Measurements from ENCODE around the gene UACA. TPM values are rescaled to one million over a fixed set of nuclear protein-coding genes. Genes with fewer than 3 reads are reported as not detected.
A peak's percentile ranks its signal among the peaks of the same experiment; 100 is the strongest.
"Not testable (repeated sequence)": the region's sequence is repeated elsewhere in the genome, so short reads cannot be mapped to it uniquely, and the experiment has no call there.

The UACA gene
- total RNA-seq, 1 donor from 2014 or later = 139 TPM

DNA sequence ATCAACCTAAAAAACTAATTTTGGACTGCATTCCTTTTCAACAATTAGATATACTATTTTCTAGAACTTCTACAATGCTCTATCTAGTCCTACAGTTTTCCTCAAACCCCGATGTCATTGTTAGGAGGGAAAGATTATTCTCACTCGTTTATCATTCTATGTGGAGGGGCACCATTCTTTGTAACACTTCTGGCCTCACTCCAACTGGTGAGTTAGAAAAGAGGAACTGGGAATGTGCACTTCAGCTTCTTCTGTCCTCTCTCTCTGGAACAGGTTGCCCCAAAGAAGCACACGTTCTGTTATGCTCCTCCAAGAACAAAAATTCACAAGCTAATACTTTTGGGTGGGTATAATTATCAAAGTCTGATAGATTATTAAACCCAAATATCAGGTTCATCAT lies 137.9 kb downstream of the UACA start:
- no peak for DNase-seq

GRCh38 chr15:70625011-70625410 lies 138.3 kb downstream of the UACA start:
- DNase-seq = no peak

DNA sequence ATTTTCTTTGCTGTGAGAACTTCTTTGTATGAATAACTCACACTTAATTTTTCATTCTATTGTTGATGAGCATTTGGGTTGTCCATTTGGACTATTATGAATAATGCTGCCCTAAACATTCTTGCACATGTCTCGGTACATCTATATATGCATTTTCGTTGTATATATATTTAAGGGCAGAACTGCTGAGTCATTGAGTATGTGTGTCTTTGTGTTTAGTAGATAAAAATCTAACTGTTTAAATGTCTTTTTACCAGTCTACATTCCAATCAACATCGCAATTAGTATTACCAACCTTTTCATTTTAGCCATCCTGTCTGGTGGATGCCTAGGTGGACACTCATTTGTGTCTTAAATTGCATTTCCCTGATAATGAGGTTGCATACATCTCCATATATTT lies 144.4 kb downstream of the UACA start:
- no peak for DNase-seq

DNA sequence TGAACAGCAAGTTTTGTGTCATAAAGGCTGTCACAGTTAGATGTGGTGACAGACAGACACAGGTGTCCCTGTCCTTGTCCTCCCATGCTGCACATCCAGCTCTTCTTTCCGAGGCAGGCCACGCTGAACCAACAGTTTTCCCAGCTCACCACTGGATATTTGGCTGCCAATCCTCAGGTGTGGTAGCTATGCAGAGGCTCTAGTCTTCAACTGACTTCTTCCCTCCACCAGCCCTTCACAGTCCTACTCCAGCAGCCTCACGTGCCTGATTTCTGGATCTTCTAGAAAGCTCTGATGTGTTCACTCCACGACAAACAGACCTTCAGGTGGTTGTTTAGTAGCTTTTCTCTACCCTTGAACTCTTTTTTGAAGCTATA lies 145.5 kb downstream of the UACA start:
- DNase-seq = peak; percentile 34

DNA sequence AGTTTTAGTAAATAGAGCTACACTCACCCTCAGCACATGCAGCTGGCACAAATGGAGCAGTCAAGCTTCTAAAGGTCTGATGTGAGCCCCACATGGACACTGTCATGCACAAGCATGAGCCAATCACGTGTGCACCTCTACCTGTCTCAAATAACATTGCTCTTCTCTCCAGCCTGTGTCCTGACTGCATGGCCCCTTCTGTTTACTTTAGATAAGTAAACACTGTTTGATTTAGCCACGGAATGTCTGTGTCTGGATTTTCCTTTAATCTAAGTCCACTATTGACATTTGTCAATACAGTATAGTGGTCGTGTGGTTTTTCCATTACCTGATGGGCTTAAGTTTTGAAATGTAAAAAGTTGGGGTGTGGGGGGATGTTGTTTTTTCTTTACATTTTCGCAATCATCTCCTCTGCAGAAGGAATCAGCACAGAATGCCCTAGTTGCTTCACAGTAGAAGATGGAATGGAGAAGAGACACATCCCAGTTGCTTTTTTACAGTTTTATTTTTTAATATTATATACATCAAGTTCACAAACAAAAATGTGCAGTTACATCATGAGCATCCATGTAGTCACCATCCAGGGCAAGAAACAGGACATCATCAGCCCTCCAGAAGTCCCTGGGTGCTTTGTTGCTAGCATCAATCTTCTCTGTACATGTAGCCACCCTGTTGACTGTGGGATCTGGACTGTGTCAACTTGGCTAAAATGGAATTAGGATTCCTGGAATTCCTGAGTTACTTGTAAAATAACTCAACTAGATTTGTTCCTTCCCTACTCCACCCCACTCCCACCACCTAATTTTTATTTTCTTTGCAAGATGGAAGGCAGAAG lies 146.1 kb downstream of the UACA start:
- DNase-seq = no peak

DNA sequence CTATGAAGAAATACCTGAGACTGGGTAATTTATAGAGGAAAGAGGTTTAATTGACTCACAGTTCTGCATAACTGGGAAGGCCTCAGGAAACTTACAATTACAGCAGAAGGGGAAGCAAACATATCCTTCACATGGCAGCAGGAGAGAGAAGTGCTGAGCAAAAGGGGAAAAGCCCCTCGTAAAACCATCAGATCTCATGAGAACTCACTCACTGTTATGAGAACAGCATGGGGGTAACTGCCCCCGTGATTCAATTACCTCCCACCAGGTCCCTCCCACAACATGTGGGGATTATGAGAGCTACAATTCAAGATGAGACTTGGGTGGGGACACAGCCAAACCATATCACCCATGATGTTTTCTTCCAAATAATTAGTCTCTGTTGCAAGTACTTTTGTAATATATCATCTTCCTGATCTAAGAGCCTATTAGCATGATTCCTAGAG lies 147.0 kb downstream of the UACA start:
- DNase-seq = not testable (repeated sequence)

DNA sequence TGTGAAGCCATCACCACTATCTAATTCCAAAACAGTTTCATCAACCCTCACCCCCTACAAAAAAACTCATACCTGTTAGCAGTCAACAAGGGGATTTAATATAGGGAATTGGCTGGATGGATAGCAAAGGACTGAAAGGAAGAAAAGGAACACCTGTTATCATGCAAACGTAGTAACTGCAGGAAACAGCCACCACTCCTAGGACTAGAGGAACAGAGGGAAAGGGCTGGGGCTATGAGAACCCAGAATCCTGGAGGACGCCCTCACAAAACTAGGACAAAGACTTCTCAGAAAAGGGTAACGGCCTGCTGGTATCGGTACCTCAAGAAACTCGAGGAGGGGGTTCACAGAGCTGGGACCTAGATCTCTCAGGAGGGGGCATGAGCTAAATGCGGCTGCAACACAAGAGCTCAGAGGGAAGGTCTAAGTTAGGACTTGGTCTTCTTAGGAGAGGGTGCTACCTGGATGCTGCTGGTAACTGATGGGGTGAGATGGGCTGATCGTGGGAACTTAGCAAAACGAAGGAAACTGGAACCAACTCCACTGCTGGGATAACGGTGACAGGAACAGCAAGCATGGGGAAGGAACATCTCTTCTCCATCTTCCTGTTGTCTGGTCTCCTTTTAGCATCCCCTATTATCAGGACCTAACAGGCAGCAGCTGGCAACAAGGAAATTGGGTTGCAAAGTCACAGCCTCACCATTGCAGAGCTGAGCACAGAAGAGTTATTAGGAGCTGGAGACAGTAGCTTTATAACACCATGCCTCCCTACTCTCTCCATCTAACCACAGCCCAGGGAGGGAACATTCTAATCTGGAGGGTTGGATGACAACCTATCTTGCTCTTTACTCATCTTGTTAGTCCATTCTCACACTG lies 147.7 kb downstream of the UACA start:
- no peak for DNase-seq

DNA sequence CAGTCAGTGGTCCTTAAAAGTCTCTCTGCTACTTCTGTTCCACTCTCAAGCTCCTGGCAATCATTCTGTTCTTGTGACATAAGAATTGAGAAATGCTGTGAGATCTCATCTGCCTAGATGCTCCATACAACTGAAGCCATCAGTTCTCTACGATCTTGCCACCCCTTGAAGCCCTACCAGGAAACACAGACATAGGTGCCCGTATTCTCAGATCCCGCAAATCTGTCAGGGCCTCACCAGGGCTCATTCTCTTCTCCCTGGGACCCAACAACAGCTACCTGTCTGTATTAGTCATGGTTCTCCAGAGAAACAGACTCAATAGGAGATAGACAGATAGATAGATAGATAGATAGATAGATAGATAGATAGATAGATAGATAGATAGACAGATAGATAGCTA lies 149.1 kb downstream of the UACA start:
- no peak for DNase-seq

DNA sequence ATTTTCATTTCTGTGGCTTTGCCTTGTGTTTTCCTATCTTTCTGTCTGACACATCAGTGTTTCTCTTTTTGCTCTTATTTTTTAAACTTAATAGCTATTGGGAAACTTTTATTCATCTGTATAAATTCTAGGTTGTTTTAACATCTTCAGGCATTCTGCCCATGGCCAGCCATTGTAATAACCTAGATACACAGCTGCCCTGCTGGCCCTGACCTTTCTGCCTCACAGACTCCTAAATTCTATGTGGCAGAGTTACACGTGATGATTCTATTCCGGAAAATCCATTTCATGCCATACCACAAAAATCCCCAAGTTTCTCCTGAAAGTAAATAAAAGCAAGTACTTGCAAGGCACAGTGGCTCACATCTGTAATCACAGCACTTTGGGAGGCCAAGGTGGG lies 150.1 kb downstream of the UACA start:
- DNase-seq = no peak

DNA sequence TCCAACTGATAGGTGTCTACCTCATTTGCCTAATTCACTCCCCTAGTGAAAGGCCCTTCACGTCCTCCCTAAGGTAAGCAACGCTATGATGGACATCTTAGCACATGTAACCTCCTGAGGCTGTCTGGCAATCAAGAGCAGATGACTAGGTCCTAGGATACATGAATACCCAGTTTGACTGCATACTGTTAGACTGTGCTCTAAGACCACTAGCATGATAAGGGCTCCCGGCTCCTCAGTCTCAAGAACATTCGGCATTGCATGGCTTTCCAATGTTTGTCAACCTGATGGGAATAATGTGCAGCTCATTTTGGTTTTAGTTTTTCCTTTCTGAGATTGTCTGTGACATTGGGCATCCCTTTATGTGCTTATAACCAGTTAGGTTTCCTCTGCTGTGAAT lies 152.1 kb downstream of the UACA start:
- DNase-seq = no peak

- DNase-seq = peak; percentile 49
Measured at GRCh38 chr15:70610541-70610940, 152.8 kb downstream of the UACA start.

DNA sequence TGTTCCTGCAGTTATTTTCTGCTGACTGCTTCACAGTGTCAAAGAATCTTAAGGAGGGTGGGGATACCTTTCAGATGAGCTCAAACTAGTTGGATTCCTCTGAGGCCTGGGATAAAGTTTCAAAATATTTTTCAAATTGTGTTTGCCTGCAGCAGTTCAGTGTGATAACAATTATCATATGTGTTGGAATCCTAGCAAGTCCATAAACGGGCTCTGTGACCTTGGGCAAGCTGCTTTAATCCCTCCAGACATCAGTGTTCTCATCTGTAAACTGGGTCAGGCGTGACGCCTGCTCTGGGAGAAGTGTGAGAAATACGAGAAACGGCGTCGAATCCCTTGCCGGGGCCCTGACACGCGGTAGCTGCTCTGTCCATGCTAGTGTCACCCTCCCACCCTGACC lies 153.5 kb downstream of the UACA start:
- no peak for DNase-seq

GRCh38 chr15:70608144-70608543 lies 155.2 kb downstream of the UACA start:
- peak; percentile 85 for DNase-seq

DNA sequence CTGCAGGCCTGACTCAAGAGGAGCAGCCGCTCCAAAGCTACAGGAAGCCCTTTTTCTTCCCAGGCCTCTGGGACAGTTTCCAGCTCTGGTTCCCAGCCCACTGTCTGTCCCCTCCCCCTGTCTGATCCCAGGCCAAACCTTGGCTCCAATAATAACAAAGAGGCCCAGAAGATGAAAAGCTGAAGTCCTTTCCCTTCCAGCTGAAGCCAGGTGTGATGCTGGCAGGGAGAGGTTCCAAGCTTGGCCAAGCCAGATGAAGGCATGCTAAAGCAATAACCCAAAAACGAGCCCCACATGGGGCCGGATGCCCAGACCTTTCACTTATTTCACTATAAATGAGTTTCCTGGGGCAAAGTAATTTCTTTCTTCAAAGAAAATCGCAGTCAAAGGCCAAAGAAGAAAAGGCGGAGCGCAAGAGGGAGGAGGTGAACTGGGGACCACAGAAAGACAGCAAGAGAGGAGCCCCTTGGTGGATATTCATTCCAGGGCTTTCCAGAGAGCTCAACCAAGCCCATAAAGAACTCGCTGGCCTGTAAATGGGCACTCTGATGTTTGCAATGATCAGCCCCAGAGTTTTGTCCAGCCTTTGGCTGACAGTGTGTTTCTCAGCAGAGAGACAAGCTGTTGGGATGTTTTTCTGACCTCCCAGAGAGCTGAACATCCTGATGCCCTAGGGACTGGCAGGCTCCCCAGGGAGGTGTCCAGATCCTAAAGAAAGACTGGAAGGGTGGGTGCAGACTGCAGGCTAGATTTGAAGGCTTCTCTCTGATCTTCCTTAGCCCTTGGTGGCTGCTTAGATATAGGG lies 157.6 kb downstream of the UACA start:
- peak; percentile 97 for DNase-seq

DNA sequence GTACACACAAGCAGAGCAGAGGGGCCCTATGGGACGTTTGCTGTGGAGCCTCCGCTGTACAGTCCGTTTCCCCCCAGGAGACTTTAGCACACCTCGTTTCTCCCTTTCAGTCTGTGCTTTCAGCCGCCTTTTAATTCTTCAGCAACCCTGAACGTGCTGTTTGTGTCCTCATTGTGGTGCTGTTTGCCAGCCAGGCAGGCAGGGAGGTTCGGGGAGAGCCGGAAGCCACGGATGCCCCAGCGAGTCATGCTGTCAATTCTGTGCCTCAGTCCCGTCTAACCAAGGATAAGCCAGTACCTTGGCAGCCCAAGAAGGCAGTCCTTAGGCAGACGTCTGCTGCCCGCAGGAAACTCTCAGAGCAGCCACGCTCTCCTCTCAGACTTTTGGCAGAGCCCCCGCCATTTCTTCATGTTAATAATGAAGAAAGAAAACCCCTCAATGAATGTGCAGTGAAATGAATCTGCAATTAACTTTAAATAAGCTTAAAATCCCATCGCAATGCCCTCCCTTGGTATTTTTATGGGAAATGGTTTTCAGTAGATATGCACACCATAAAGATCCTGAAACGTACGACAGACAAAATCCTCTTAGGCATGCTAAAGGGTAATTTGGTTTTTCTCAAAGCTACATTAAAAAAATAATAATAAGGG lies 158.6 kb downstream of the UACA start:
- peak; percentile 43 for DNase-seq

Other genes with a start within 250 kb of the UACA start
- gene LARP6, start 90.6 kb upstream of the UACA start, total RNA-seq = 8.9 TPM
- gene THAP10, start 128.9 kb upstream of the UACA start, total RNA-seq = 2.7 TPM
- 18.5 TPM for gene LRRC49, start 129.3 kb upstream of the UACA start, total RNA-seq